Gastrocnemius medialis (tissue), 4 donors: Measurements from ENCODE around the gene MRAP2.

Experiments used
- CTCF ChIP-seq, 5 experiments: fragments of 450-650 bp in 3 of 5; fragments of 200-600 bp in 2 of 5; sonication (generic) in 2 of 5; IDR thresholded peaks in 4 of 5; conservative IDR thresholded peaks in 1 of 5; 1 replicate in 4 of 5; 2 replicates in 1 of 5; pipeline ENCODE4 v1.5.1; 2016 to 2019; ENCODE audit warnings: antibody characterized with exemption in 5 of 5, mild to moderate bottlenecking in 3 of 5, moderate library complexity in 3 of 5
- POLR2A ChIP-seq, 2 donors: fragments of 450-650 bp; IDR thresholded peaks; one replicate each; pipeline ENCODE4 v1.6.1; 2017; ENCODE audit warnings: antibody characterized with exemption in 2 of 2, mild to moderate bottlenecking in 2 of 2, moderate library complexity in 2 of 2

DNA sequence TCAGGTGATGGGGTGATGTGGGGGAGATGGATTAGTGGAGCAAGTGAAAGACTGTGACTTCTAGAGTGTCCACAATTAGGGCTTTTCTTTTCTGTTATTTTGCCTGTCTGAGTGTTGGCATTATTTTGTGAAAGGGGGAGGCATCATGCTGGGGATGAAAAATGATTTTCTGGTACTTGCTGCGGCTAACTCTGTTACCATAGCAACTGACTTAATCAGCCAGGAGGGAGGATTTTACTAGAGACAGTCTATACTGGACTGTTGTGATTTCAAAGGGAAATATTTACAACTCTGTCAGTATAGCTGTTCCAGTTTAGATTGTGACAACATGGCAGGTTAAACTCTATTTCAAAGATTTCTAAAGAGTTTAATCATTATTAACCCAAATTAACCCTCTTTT is 30.4 kb upstream of the MRAP2 start:
- TF ChIP-seq CTCF (IDR thresholded peaks at IDR 0.05 in 4 of 5, conservative IDR thresholded peaks at IDR 0.05 in 1 of 5) (no peak), POLR2A (IDR thresholded peaks at IDR 0.05) (no peak)
